HepG2 (cell line): ENCODE data around the gene REEP6. TPM values are rescaled to one million over a fixed set of nuclear protein-coding genes. Genes with fewer than 3 reads are reported as not detected.

Experiments
- ELF3 ChIP-seq: IDR thresholded peaks from 2 replicates; pipeline ENCODE4 v1.6.1; 2016; ENCODE audit warnings: missing genetic modification reagents, missing compliant biosample characterization
- FOXK1 ChIP-seq: sonication (generic); formaldehyde crosslinking; IDR thresholded peaks from 2 replicates; pipeline ENCODE4 v1.4.0; 2020; ENCODE audit warnings: low read depth, missing genetic modification reagents, borderline replicate concordance
- GABPB1 ChIP-seq: IDR thresholded peaks from 2 replicates; pipeline ENCODE4 v1.6.1; 2016; ENCODE audit warnings: mild to moderate bottlenecking, missing genetic modification reagents, moderate library complexity, missing compliant biosample characterization
- GTF2F1 ChIP-seq: fragments of 150-350 bp; IDR thresholded peaks from 2 replicates; pipeline ENCODE4 v1.6.1; 2014; ENCODE audit warnings: low read length
- HDAC2 ChIP-seq: sonication (generic); formaldehyde crosslinking; IDR thresholded peaks from 2 replicates; pipeline ENCODE4 v1.4.0; 2020; ENCODE audit warnings: missing genetic modification reagents
- MXI1 ChIP-seq: IDR thresholded peaks from 3 replicates; pipeline ENCODE4 v1.6.1; 2012; ENCODE audit warnings: low read depth, low read length, inconsistent platforms, borderline replicate concordance
- NCOA5 ChIP-seq: sonication (generic); formaldehyde crosslinking; IDR thresholded peaks from 2 replicates; pipeline ENCODE4 v1.4.0; 2020; ENCODE audit warnings: missing genetic modification reagents
- NR2F1 ChIP-seq, 2 experiments: fragments of 450-650 bp in 1 of 2; formaldehyde crosslinking in 1 of 2; IDR thresholded peaks; 2 replicates each; pipeline versions ENCODE4 v1.5.0 to v1.6.1; 2016 to 2020; ENCODE audit warnings: mild to moderate bottlenecking in 1 of 2, missing compliant biosample characterization in 1 of 2, missing genetic modification reagents in 1 of 2, moderate library complexity in 1 of 2
- RFX1 ChIP-seq: fragments of 450-650 bp; IDR thresholded peaks from 2 replicates; pipeline ENCODE4 v1.6.1; 2017
- RFX5 ChIP-seq: IDR thresholded peaks from 2 replicates; pipeline ENCODE4 v1.6.1; 2011; ENCODE audit warnings: low read depth, low read length, improper control_type of control experiment
- SP4 ChIP-seq: sonication (generic); formaldehyde crosslinking; IDR thresholded peaks from 2 replicates; pipeline ENCODE4 v1.8.1; 2023; ENCODE audit warnings: mild to moderate bottlenecking, missing genetic modification reagents
- THAP11 ChIP-seq: IDR thresholded peaks from 2 replicates; pipeline ENCODE4 v1.6.1; 2016; ENCODE audit warnings: missing biosample characterization, missing genetic modification reagents
- ZNF724P ChIP-seq: sonication (generic); formaldehyde crosslinking; IDR thresholded peaks from 2 replicates; pipeline ENCODE4 v1.8.0; 2022; ENCODE audit warnings: missing genetic modification reagents, borderline replicate concordance
- ZNF777 ChIP-seq: sonication (generic); formaldehyde crosslinking; IDR thresholded peaks from 2 replicates; pipeline ENCODE4 v1.4.0; 2020; ENCODE audit warnings: missing genetic modification reagents
- polyA plus RNA-seq, 8 experiments: library from polyadenylated mRNA; depleted of rRNA in 3 of 8; stranded (reverse) in 7 of 8; unstranded in 1 of 8; fragments of >200 nt; fragmentation: Illumina TruSeq in 4 of 8; extraction: Trizol in 4 of 8; gene quantifications; 2 replicates each; pipeline versions ENCODE4 v1.2.1 to v1.2.3, GENCODE V29; 2011 to 2016; ENCODE audit warnings: low read depth in 4 of 8, missing spikeins in 1 of 8, mixed read lengths in 1 of 8; ENCODE audit not compliant: insufficient read depth in 1 of 8
- total RNA-seq, 5 experiments: library from RNA; depleted of rRNA; stranded (reverse); fragments of >200 nt; fragmentation: Illumina TruSeq; extraction: Trizol; gene quantifications; 2 replicates each; pipeline ENCODE4 v1.2.3, GENCODE V29; 2016; ENCODE audit warnings: low read depth in 1 of 5
- TF ChIP-seq, protein P1 (sequence below): sonication (generic); formaldehyde crosslinking; IDR thresholded peaks from 2 replicates; pipeline ENCODE4 v1.8.0; 2023; ENCODE audit warnings: mild to moderate bottlenecking, missing genetic modification reagents
- TF ChIP-seq, protein P2 (sequence below): sonication (generic); formaldehyde crosslinking; conservative IDR thresholded peaks from 2 replicates; pipeline ENCODE4 v1.8.0; 2022; ENCODE audit warnings: low read depth, missing genetic modification reagents
- TF ChIP-seq, protein P3 (sequence below): sonication (generic); formaldehyde crosslinking; IDR thresholded peaks from 2 replicates; pipeline ENCODE4 v1.5.1; 2020; ENCODE audit warnings: mild to moderate bottlenecking, missing genetic modification reagents, moderate library complexity
- TF ChIP-seq, protein P4 (sequence below): sonication (generic); formaldehyde crosslinking; conservative IDR thresholded peaks from 2 replicates; pipeline ENCODE4 v1.8.0; 2022; ENCODE audit warnings: mild to moderate bottlenecking, moderate library complexity, missing genetic modification reagents
- TF ChIP-seq, protein P5 (sequence below): sonication (generic); formaldehyde crosslinking; IDR thresholded peaks from 2 replicates; pipeline ENCODE4 v1.5.0; 2020; ENCODE audit warnings: mild to moderate bottlenecking, missing genetic modification reagents

REEP6 gene
- total and polyA plus RNA-seq, 2 of the 13 experiments (the other 11 are each of a cell fraction or from before 2014, with no cell fraction given) = 10.0 to 28.8 TPM

DNA sequence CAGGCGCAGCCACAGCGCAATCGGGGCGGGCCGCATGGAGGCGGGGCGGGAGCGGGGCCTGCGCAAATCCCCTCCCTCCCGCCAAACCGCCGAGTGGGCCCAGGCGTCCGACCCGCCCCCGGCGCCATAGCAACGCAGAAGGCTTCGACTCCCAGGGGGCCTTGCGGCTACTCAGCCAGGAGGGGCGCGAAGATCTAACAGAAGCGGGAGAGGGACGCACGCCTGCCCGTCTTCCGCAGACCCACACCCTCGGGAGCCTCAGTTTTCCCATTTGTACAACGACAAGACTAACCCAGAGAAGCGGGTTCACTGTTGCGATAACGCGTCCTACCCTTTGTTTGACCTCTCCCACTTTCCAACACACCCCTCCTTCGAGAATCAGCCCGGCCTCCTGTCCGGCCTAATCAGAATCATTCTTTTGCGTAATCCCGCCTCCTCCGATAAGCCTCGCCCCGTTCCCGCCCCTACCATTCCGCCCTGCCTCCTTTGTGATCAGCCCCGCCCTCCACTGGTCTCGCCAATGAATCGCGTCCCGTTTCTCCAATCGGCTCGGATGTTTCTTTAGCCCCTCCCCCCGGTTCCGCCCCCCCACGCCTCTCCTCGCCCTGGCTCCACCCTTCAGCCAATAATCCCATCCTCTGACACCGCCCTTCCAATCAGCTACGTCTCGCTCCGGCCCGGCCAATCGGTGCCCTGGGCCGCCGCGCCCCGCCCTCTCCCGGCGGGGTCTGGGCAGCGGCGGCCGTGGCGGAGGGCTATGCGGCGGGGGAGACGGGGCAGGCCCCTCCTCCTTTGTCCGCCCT, 469 bp upstream of the REEP6 start, which contains the start of gene PCSK4 (continued):
- TF ChIP-seq MXI1 (peak; percentile 92; the same call in 2 of the 3 replicates), GTF2F1 (no peak), SP4 (peak; percentile 69), ZNF724P (CRISPR knock-in tag) (0 out of 2 replicates have a peak, but pooled peaks have one; percentile 33), THAP11 (CRISPR knock-in tag) (peak; percentile 55), FOXK1 (peak; percentile 23; the same call in 1 of the 2 replicates), GABPB1 (CRISPR knock-in tag) (0 out of 2 replicates have a peak, but pooled peaks have one; percentile 63), HDAC2 (CRISPR knock-in tag) (peak; percentile 54; the same call in 1 of the 2 replicates), RFX5 (0 out of 2 replicates have a peak, but pooled peaks have one; percentile 9), ELF3 (CRISPR knock-in tag) (no peak; the same call in 1 of the 2 replicates), RFX1 (peak; percentile 95), NR2F1 (CRISPR knock-in tag; IDR thresholded peaks at IDR 0.05) (peak in 1 of 2 experiments; percentile 24; a peak in 1 of 4 replicates), ZNF777 (CRISPR knock-in tag) (no peak), NCOA5 (CRISPR knock-in tag) (no peak)
- TF ChIP-seq, protein P1, sequence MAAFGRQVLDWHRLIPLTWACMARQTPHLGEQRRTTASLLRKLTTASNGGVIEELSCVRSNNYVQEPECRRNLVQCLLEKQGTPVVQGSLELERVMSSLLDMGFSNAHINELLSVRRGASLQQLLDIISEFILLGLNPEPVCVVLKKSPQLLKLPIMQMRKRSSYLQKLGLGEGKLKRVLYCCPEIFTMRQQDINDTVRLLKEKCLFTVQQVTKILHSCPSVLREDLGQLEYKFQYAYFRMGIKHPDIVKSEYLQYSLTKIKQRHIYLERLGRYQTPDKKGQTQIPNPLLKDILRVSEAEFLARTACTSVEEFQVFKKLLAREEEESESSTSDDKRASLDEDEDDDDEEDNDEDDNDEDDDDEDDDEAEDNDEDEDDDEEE = no peak
- TF ChIP-seq, protein P2, sequence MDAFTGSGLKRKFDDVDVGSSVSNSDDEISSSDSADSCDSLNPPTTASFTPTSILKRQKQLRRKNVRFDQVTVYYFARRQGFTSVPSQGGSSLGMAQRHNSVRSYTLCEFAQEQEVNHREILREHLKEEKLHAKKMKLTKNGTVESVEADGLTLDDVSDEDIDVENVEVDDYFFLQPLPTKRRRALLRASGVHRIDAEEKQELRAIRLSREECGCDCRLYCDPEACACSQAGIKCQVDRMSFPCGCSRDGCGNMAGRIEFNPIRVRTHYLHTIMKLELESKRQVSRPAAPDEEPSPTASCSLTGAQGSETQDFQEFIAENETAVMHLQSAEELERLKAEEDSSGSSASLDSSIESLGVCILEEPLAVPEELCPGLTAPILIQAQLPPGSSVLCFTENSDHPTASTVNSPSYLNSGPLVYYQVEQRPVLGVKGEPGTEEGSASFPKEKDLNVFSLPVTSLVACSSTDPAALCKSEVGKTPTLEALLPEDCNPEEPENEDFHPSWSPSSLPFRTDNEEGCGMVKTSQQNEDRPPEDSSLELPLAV (CRISPR knock-in tag) = no peak
- TF ChIP-seq, protein P3, sequence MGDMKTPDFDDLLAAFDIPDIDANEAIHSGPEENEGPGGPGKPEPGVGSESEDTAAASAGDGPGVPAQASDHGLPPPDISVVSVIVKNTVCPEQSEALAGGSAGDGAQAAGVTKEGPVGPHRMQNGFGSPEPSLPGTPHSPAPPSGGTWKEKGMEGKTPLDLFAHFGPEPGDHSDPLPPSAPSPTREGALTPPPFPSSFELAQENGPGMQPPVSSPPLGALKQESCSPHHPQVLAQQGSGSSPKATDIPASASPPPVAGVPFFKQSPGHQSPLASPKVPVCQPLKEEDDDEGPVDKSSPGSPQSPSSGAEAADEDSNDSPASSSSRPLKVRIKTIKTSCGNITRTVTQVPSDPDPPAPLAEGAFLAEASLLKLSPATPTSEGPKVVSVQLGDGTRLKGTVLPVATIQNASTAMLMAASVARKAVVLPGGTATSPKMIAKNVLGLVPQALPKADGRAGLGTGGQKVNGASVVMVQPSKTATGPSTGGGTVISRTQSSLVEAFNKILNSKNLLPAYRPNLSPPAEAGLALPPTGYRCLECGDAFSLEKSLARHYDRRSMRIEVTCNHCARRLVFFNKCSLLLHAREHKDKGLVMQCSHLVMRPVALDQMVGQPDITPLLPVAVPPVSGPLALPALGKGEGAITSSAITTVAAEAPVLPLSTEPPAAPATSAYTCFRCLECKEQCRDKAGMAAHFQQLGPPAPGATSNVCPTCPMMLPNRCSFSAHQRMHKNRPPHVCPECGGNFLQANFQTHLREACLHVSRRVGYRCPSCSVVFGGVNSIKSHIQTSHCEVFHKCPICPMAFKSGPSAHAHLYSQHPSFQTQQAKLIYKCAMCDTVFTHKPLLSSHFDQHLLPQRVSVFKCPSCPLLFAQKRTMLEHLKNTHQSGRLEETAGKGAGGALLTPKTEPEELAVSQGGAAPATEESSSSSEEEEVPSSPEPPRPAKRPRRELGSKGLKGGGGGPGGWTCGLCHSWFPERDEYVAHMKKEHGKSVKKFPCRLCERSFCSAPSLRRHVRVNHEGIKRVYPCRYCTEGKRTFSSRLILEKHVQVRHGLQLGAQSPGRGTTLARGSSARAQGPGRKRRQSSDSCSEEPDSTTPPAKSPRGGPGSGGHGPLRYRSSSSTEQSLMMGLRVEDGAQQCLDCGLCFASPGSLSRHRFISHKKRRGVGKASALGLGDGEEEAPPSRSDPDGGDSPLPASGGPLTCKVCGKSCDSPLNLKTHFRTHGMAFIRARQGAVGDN (CRISPR knock-in tag) = peak; percentile 55
- TF ChIP-seq, protein P4, sequence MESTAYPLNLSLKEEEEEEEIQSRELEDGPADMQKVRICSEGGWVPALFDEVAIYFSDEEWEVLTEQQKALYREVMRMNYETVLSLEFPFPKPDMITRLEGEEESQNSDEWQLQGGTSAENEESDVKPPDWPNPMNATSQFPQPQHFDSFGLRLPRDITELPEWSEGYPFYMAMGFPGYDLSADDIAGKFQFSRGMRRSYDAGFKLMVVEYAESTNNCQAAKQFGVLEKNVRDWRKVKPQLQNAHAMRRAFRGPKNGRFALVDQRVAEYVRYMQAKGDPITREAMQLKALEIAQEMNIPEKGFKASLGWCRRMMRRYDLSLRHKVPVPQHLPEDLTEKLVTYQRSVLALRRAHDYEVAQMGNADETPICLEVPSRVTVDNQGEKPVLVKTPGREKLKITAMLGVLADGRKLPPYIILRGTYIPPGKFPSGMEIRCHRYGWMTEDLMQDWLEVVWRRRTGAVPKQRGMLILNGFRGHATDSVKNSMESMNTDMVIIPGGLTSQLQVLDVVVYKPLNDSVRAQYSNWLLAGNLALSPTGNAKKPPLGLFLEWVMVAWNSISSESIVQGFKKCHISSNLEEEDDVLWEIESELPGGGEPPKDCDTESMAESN = peak; percentile 66; the same call in 1 of the 2 replicates
- TF ChIP-seq, protein P5, sequence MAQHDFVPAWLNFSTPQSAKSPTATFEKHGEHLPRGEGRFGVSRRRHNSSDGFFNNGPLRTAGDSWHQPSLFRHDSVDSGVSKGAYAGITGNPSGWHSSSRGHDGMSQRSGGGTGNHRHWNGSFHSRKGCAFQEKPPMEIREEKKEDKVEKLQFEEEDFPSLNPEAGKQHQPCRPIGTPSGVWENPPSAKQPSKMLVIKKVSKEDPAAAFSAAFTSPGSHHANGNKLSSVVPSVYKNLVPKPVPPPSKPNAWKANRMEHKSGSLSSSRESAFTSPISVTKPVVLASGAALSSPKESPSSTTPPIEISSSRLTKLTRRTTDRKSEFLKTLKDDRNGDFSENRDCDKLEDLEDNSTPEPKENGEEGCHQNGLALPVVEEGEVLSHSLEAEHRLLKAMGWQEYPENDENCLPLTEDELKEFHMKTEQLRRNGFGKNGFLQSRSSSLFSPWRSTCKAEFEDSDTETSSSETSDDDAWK = no peak
